NCI-H2029 (cell line): ENCODE data around the gene TSPAN11.
"Not testable (repeated sequence)": the region's sequence is repeated elsewhere in the genome, so short reads cannot be mapped to it uniquely, and the experiment has no call there.

Experiments
- DNase-seq: peaks from one replicate; lab custom pipeline; 2025; lab: John Stamatoyannopoulos, UW

TSPAN11 gene

DNA sequence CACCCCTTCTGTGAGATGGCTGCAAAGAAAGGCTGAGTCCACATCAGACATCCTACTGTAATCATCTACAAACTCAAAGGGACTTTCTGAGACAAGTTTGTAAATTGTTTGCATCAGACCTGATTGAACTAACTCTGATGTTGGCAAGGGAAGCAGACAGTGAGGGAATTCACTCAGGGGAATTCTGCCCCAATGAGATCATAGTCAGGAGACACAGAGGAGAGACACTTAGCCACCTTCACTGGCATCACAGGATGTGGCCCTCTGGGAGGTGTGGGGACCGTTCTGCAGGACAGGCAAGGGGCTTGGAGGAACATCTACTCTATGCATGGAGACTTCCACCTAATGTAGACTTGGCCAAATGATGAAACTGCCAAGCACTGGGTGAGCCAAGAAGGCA lies 76.5 kb downstream of the TSPAN11 start:
- no peak for DNase-seq

DNA sequence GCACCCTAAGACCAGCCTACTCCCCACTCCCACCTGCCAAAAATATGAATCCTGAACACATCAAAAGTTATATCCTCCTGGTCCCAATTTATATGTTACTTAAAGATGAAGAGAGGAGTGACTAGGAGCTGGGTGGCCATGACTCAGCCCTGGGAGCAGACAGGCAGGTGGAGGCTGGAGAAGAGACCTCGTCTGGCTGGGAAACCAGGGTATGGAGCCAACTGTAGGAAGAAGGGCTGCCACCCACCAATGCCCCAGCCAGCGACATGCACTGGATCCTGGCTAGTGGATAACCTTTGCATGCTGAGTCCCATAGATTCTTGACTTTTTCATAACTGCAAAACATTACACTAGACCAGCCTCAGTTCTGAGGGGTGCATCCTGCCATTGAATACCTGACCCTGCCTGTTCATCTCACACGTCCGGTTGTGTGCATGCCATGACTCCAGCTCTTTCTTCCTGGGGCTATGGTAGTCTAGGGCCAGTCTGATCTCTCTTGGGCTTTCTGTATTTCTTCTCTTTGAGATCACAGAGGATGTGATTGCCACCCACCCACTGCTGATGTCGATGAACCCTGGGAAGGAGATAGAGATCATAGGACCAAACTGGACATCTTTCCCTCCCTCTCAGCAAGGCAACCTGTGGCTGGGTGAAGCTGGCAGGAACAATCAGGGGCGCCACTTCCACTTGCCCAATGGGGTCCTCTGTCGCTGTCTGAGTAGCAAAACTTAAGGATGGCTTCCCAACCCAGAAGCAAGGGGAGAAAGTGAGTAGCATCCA lies 77.5 kb downstream of the TSPAN11 start:
- DNase-seq = no peak

DNA sequence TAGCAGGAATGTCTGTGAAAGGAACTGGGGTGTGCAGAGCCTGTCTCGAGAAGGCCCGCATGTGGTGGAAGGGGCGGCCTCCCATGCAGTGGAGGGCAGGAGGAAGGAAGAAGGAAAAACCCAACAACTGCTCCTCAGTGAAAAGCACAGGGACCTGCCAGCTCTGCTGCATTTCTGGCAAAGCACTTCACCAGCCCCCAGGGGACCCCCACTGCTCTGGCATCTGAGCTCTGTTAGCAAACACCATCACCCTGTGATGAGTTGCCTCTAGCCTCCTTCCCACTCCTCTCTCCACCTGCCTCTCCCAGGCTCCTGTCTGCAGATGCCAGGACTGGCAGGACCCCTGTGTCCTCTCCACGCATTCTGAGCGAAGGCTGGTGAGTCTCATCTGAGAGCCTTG lies 78.1 kb downstream of the TSPAN11 start:
- no peak for DNase-seq

DNA sequence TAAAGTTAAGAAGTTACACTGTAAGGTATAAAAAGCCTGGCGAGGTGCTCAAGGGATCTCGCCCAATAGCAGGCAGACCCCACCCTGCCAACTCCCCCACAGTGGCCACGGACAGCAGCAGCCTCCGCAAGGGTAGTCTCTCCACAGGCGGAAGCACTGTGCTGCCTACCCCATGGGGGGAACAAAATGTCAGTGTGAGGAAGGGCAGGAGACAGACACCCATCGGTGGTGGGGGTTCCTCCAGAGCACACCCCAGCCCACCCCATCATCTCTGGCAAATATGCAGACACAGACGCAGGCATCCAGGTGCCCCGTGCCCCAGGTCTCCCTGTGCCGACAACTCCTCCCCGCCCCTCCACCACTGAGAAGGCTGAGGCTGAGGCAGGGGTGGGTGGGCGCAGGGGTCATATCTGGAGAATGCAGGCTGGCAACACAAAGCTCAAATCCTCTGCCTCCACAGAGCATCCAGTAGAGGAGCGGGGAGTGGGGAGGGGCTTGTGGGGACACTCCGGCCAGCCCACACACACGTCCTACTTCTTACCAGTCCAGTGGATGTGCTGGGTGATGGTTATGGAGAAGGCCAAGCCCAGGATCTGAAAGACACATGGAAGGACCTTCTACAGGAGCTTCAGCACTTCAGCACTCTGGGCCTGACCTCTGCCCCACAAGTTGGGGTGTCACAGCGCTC lies 78.9 kb downstream of the TSPAN11 start:
- no peak for DNase-seq

DNA sequence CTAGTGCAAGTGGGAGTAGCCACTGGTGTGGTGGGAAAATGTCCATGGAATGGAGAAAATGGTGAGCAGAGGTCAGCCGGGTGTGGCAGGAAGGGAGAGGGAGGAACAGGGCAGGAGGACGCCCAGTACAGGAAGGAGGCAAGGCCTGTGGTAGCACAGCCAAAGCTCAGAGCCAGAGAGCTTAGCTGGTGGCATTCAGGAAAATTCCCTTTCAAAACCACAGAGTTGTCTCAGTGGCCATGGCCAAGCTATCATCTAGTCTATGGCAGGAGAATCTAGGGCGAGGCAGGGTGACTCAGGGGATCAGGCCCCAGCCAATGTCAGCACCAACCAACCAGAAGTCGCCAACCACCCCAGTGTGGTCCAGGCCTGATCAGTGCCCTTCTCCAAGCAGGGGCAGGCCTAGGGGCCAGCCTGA lies 79.4 kb downstream of the TSPAN11 start:
- no peak for DNase-seq

DNA sequence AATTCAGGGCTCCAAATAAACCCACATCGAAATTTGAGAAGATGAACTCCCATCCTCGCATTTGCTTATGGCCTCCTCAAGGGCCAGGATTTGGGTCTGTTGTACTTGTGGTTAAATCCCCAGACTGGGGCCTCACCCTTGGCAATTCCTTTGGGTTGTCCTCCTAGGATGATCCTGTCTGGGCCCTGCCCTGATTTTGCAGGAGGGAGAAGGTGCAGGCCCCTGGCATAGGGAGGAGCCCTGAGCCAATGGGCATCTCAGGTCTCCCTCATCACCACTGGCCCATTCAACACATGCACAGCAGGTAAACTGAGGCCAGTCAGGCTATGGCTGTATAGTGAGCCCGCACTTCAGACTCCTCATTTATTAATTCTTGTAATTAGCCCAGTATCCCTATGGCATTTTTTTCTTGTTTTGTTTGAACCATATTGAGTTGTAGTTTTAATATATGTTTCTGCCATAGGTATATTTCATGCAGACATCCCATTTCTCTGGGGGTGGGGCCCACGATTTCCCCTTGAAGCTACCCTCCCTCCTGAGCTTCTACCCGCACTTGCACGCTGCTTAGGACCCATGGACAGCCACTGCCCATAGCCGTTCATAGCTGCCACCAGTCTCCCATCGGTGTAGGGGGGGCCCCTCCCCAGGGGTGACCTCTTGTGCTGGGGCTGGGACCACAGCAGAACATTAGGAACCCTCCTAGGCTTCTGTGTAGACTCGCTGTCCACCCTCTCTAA lies 80.0 kb downstream of the TSPAN11 start:
- no peak for DNase-seq

DNA sequence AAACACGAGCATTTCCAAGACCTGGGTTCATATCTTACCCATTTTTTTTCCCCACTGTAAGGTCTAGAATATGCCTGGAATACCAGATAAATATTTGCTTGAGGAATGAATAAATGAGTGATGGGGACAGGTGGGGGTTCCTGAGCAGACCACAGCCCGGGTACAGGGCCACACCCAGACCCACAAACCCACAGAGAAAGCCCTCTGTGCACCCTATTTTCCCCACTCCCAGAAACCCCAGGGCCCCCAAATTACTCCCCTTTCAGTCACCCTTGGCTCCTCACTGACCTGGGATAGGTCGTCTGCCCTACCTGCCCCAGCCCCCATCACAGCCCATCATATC lies 80.6 kb downstream of the TSPAN11 start:
- DNase-seq = no peak

DNA sequence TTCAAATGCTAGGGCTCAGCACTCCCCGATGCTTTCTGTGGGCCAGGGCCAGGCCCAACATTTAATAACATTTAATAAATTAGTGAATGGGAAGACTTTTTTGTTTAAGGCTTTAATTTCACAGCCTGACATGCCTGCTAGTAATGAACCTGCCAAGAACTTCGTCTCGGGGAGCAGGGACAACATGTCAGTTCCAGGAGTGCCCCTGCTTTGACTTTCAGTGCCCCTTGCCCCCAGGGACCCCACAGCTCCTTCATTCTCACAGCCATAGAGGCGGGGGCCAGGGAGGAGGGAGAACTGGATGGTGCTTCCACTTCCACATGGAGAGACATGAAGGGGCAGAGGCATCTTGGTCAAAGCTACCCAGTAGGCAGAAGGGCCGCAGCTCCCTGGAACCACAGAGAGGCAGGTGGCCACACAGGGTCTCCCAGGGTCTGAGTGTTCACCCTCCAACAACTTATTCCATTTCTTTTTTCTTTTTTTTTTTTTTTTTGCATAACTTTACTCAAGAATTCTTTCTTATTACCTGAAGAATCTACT lies 81.2 kb downstream of the TSPAN11 start:
- DNase-seq = no peak

DNA sequence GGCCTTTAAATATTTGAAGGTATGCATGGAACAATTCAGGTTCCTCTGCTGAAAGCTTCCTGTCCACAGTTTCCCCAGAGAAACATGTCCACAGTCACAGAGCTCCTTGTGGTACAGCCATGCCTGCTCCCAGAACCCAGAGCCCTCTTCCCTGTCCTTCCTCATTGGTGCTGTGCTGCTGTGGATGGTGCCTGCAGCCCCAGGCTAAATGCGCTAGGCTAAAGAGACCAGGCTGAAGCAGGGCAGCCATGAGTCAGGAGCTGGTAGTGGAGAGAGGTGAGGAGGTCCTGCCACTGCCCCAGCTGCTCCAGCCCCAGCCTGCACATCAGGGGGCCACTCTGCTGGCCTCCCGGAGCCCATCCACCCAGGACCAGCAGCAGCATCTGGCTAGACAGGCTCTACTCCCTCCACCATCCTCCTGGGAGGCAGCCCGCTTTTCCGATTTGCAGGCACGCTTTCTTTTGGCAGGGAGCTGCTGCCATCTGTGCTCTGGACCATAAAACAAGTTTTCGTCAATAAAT lies 81.8 kb downstream of the TSPAN11 start:
- DNase-seq = no peak

DNA sequence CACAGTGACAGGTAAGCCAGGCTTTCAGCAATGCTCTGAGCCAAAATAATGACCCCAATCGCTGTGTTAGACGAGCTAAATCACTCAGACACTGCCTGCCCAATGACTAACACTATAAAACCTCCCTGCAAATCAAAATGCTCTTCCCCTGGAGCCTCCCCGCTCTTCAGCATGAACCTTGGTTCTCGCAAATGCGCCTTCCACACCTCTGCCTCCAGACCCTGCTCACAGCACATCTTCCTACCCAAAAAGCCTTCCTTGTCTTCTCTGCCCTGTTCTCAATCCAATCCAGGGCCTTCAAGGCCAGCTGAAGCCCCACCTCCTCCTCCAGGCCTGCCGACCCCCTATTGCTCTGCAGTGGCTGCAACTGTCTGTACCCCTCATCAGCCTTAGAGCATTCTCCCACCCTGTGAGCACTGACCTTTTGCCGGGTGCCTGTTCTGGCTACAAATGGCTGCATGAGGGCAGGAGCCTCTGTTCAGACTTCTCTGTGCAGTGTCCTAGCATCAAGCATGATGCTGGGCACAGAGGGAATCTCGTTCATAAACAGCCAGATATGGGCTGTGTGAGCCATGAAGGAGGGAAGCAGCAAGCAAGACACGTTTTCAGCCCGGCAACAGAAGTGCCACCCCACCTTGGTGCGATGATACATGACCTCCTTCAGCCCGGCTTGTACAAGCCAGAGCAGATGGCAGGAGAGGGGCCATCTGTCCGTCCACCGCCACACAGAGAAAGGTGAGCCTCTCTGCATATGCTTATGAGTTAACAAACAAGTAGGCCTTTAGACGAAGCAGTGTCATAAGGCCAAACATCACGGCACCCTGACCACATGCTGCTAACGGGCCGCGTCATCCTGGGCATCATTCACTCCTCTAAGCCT lies 82.7 kb downstream of the TSPAN11 start:
- DNase-seq = no peak

DNA sequence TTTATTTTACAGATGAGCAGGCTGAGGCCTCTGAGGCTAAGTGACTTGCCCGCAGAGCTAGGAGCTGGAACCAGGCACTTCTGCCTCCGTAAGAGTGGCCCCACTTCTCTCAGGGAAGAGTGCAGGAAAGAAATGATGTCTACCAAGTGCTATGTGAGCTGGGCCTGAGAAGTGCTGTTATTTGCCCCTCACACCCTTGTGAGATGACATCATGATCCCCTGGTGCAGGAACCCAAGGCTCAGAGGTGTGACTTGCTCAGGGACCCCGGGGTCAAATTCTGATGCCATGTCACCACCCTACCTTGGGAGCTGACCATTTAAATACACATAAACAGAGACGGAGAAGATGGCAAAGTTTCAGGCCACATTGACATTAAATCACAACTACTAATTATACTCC lies 83.4 kb downstream of the TSPAN11 start:
- no peak for DNase-seq

DNA sequence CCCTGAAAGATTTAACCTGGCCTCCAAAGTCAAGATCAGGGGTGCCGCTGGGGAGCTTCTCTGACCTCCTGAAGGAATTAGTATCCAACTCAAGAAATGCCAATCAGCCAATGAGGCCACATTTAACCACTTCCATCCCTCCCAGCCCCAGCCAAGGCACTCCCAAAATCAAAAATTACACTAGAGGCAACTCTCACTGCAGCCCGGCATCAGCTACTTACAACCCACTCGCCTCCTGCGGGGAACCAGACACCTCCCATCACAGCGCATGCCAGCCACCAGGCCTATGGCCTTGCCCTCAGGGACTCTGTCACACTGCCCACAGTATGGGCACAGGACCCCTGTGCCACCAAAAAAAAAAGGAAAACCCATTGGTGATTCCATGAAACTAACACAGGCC lies 84.8 kb downstream of the TSPAN11 start:
- DNase-seq = no peak

DNA sequence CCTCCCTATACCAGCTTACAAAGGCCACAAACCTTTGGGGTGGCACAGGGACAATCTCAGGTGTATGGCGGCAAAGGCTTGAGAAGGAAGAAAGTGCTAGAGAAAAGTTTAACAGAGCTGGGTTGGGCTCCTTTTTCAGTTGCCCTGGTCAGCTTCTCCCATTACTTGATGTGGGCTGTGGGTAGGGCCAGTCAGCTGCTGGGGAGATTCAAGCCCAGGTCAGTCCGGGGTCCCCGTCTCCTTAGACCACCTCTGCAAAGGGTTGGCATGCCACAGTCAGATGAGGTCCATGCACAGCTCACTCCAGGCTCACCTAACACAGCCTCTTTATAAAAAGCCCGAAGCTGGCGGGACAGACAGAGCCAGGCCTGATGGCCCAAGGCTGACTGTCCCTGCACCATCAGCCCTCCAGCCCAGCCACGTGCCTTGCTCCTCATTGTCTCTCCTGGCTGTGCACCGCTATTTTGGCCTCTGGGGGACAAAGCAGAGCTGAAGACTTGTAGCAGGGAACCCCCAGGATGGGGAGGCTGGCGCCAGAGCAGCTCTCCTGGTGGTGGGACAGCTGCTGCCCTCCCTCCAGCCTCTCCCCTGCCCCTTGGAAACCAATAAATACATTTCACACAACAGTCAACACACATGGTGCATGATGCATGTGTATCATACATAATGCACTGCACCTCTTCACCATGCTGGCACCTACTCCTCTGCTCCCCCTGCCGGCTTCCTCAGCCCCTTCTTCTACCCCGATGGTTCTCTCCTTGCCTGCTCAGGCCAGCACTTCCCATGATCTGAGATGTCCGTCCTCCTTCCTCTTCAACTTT lies 85.4 kb downstream of the TSPAN11 start:
- DNase-seq = no peak

DNA sequence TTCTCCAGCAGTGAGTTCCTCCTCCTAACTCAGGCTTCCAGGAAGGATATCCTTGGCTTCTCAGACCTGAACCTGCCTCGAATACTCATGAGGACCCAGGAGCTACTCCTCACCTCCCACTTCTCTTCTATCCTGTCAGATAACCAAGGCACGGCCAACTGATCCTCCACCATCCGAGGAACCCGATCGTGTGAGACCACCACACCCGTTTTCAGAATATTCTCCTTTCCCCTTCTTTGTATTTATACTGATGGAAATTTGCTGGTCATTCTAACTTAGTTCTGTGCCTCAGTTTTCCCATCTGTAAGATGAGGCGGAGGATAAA lies 86.0 kb downstream of the TSPAN11 start:
- not testable (repeated sequence) for DNase-seq

DNA sequence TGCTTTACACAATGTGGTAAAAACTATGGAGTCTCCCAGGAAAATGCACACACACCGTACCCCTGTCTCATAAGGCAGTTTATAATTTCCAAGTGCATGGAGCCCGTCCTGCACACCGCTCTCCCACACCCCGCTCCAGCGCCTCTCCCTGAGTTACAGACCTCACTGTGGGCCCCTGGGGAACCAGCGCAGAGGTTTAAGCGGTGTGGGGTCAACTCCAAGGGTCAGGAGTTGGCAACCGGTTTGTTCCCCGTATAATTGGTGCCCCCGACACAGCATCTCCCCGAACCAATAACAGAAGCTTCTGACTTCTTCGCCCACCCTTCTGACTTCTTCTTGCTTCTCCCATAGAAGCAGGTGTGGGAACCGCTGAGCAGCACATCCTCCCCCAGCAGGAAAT lies 88.7 kb downstream of the TSPAN11 start:
- DNase-seq = no peak

DNA sequence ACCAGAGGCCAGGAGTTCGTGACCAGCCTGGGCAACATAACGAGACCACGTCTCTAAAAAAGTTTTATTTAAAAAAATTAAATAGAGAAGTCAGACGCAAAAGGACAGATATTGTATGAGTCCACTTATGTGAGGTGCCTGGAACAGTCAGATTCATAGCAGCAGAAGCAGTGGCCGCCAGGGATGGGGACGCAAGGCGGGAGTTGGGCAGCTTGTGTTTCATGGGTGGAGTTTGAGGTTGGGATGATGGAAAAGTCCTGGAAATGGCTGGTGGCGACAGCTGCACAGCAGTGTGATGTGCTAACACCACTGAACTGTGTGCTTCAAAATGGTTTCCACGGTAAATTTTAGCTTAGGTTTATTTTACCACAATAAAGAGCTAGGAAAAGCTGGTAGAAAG lies 89.5 kb downstream of the TSPAN11 start:
- DNase-seq = no peak

DNA sequence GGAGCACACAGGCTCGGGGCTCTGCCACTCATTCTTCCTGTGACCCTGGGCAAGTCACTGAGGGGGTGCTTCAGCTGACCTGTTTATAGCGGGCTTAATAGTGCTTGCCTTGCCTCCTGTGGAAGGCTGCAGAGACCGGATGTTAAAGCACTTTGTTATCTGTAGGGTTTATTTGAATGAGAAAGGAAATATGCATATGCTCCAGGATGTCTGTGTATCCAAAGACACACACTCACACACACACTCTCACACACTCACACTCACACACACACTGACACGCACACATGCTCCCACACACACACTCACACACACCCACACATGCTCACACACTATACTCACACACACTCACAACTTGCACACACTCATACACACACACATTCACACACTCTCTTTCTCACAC lies 91.0 kb downstream of the TSPAN11 start:
- no peak for DNase-seq

DNA sequence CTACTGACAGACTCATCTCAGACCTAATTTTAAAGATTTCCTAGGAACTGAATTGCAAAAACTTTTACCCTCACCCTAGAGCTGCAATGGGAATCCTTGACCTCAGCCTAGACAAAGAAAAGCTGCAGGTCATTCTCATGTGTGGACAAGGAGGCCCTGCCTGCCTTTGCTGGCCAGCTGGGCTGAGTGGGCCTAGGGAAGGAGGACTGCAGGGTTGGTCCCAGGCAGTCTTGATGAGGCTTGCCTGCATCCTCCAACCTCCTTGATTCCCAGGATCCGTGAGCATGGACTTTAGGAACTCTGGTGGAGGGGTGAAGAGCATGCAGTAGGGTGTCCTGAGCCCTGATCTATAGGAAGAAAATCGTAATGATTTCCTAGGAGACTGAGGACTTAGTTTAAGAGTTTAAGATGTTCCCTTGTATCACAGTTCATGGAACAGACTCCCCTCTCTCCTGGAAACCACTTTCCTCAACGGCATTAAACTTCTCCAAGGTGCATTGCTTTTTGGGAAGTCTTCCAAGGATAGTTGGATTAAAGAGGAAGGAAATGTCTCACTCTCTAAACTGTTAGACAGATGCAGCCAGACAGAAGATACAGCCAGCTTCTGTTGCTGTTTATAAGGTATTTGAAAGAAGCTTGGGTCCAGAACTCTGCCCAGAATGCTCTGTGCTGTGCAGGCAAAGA lies 91.7 kb downstream of the TSPAN11 start:
- no peak for DNase-seq

DNA sequence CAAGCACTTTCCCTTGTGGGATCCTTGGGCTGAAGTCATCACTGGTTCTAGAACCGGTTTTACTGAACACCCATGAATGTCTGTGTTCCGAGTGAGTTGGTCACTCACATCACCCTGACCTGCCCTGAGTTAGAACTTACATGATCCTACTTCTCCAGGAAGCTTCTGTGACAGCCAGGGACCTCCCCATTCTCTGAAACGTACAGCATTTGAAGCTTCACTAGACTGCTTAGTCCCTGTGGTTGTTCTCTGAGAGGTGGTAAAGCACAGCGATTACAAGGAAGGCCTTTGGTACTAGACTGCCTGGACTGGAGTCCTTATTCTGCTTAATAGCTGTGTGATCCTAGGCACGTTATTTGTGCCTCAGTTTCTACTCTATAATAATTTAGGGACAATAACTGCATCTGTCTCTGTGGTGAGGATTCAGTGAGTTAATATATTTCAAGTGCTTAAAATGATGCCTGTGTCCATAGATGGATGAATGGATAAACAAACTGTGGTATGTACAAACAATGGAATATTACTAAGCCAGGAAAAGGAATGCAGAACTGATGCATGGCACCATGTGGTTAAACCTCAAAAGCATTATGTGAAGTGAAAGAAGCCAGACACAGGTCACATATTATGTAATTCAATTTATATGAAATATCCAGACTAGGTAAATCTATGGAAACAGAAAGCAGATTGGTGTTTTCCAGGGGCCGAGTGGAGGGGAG lies 92.4 kb downstream of the TSPAN11 start:
- DNase-seq = no peak

DNA sequence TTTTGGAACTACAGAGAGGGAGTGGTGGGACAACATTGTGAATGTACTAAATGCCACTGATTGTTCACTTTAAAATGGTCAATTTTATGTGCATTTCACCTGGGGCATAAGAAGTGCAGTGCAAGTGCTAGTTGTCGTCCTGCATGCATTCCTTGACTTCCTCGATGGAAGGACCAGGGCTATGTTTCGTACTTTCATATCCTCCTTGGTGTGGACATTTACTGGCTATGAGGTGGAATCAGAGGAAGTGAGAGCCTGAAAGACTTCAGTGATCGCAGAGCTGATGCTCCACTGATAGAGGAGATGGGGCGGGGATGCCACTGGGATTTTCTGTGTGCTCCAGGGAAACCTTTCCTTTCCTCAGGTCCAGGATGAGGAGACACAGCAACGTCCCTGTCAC lies 93.0 kb downstream of the TSPAN11 start:
- DNase-seq = no peak
